ENCODE data around the gene MTUS2.

MTUS2 gene

GRCh38 chr13:28856287-28856686 is 36.1 kb downstream of the MTUS2 start:
- no peaks in the 10 kb centered on the region for H3F3A ChIP-seq (ENCODE audit: insufficient read depth)
- no peaks in the 10 kb centered on the region for H3K9me2 ChIP-seq (replicated peaks; ENCODE audit: insufficient read depth, low read length)
- H2AFZ ChIP-seq (ENCODE audit: low read depth, low read length, severe bottlenecking), result no peak overlapping the region
- H3K79me2 ChIP-seq (ENCODE audit: insufficient read depth, low read length), result no peaks in the 10 kb centered on the region
- no peaks in the 10 kb centered on the region for H4K20me1 ChIP-seq (ENCODE audit: low read depth, low read length)
- no peak overlapping the region for H3K4me3 ChIP-seq (ENCODE audit: insufficient read depth, low read length, poor library complexity, severe bottlenecking)
- H3K27me3 ChIP-seq (ENCODE audit: low read length), result no peaks in the 10 kb centered on the region
- no peak overlapping the region for H3K4me2 ChIP-seq (ENCODE audit: low read depth, low read length, poor library complexity, severe bottlenecking)
- no peak overlapping the region for H3K27ac ChIP-seq (ENCODE audit: low read depth, low read length)
- no peak overlapping the region for H3K9ac ChIP-seq (ENCODE audit: low read length)
- H3K36me3 ChIP-seq (ENCODE audit: low read length), result no peaks in the 10 kb centered on the region
- no peak for TF ChIP-seq CTCF (IDR thresholded peaks at IDR 0.05; ENCODE audit: insufficient read depth, low read length, poor library complexity, severe bottlenecking)
- no peak for TF ChIP-seq EZH2phosphoT487 (conservative IDR thresholded peaks at IDR 0.05; ENCODE audit: low read length)
- no peaks in the 10 kb centered on the region for H3K9me3 ChIP-seq (ENCODE audit: insufficient read depth, low read length)

GRCh38 chr13:28859069-28859468 is 38.9 kb downstream of the MTUS2 start:
- Histone ChIP-seq H3K79me2 (ENCODE audit: insufficient read depth, low read length) (no peaks in the 10 kb centered on the region), H2AFZ (ENCODE audit: low read depth, low read length, severe bottlenecking) (no peak overlapping the region), H3K27me3 (ENCODE audit: low read length) (no peaks in the 10 kb centered on the region), H3F3A (ENCODE audit: insufficient read depth) (no peaks in the 10 kb centered on the region), H4K20me1 (ENCODE audit: low read depth, low read length) (no peaks in the 10 kb centered on the region), H3K4me3 (ENCODE audit: insufficient read depth, low read length, poor library complexity, severe bottlenecking) (no peak overlapping the region), H3K27ac (ENCODE audit: low read depth, low read length) (no peak overlapping the region), H3K9ac (ENCODE audit: low read length) (no peak overlapping the region), H3K9me2 (replicated peaks; ENCODE audit: insufficient read depth, low read length) (no peaks in the 10 kb centered on the region), H3K4me2 (ENCODE audit: low read depth, low read length, poor library complexity, severe bottlenecking) (no peak overlapping the region), H3K36me3 (ENCODE audit: low read length) (no peaks in the 10 kb centered on the region), H3K9me3 (ENCODE audit: insufficient read depth, low read length) (no peaks in the 10 kb centered on the region)
- TF ChIP-seq CTCF (IDR thresholded peaks at IDR 0.05; ENCODE audit: insufficient read depth, low read length, poor library complexity, severe bottlenecking) (no peak), EZH2phosphoT487 (conservative IDR thresholded peaks at IDR 0.05; ENCODE audit: low read length) (no peak)

- H3K9me3 ChIP-seq (ENCODE audit: insufficient read depth, low read length), result no peaks in the 10 kb centered on the region
- H3K27ac ChIP-seq (ENCODE audit: low read depth, low read length), result no peak overlapping the region
- no peaks in the 10 kb centered on the region for H4K20me1 ChIP-seq (ENCODE audit: low read depth, low read length)
- no peaks in the 10 kb centered on the region for H3F3A ChIP-seq (ENCODE audit: insufficient read depth)
- H3K79me2 ChIP-seq (ENCODE audit: insufficient read depth, low read length), result no peaks in the 10 kb centered on the region
- H3K9me2 ChIP-seq (replicated peaks; ENCODE audit: insufficient read depth, low read length), result no peaks in the 10 kb centered on the region
- TF ChIP-seq EZH2phosphoT487 (conservative IDR thresholded peaks at IDR 0.05; ENCODE audit: low read length), result no peak
- no peak for TF ChIP-seq CTCF (IDR thresholded peaks at IDR 0.05; ENCODE audit: insufficient read depth, low read length, poor library complexity, severe bottlenecking)
- no peak overlapping the region for H3K4me2 ChIP-seq (ENCODE audit: low read depth, low read length, poor library complexity, severe bottlenecking)
- H2AFZ ChIP-seq (ENCODE audit: low read depth, low read length, severe bottlenecking), result no peak overlapping the region
- no peaks in the 10 kb centered on the region for H3K27me3 ChIP-seq (ENCODE audit: low read length)
- H3K9ac ChIP-seq (ENCODE audit: low read length), result no peak overlapping the region
- H3K36me3 ChIP-seq (ENCODE audit: low read length), result no peaks in the 10 kb centered on the region
- no peak overlapping the region for H3K4me3 ChIP-seq (ENCODE audit: insufficient read depth, low read length, poor library complexity, severe bottlenecking)
These were observed 39.6 kb downstream of the MTUS2 start for GRCh38 chr13:28859717-28860116.

Data from SU-DHL-6 (cell line).